Astrocyte of the cerebellum (primary cell): ENCODE results near the gene MET.

ENCODE experiments used
- DNase-seq: peaks from one replicate; pipeline ENCODE4 v3.0.0-alpha.2; 2011; ENCODE audit warnings: low read depth
- H3K4me3 ChIP-seq: 2 replicates; pipeline ENCODE4 v1.5.1; 2011; ENCODE audit warnings: mild to moderate bottlenecking, low read depth, low read length, moderate library complexity
- in situ Hi-C: cut with HindIII; loops from 2 replicates; pipeline ENCODE4 v1.10.0; 2017; ENCODE audit warnings: low sequenced_read_pairs
- TF ChIP-seq, protein P1 (sequence below): IDR thresholded peaks from 2 replicates; pipeline ENCODE4 v1.5.1; 2012; ENCODE audit warnings: low read length, low read depth, moderate library complexity, mild to moderate bottlenecking; ENCODE audit errors: missing control alignments

The MET gene

GRCh38 chr7:116732788-116733694, 61.0 kb downstream of the MET start:
- TF ChIP-seq, protein P1, sequence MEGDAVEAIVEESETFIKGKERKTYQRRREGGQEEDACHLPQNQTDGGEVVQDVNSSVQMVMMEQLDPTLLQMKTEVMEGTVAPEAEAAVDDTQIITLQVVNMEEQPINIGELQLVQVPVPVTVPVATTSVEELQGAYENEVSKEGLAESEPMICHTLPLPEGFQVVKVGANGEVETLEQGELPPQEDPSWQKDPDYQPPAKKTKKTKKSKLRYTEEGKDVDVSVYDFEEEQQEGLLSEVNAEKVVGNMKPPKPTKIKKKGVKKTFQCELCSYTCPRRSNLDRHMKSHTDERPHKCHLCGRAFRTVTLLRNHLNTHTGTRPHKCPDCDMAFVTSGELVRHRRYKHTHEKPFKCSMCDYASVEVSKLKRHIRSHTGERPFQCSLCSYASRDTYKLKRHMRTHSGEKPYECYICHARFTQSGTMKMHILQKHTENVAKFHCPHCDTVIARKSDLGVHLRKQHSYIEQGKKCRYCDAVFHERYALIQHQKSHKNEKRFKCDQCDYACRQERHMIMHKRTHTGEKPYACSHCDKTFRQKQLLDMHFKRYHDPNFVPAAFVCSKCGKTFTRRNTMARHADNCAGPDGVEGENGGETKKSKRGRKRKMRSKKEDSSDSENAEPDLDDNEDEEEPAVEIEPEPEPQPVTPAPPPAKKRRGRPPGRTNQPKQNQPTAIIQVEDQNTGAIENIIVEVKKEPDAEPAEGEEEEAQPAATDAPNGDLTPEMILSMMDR, result no peak

DNA sequence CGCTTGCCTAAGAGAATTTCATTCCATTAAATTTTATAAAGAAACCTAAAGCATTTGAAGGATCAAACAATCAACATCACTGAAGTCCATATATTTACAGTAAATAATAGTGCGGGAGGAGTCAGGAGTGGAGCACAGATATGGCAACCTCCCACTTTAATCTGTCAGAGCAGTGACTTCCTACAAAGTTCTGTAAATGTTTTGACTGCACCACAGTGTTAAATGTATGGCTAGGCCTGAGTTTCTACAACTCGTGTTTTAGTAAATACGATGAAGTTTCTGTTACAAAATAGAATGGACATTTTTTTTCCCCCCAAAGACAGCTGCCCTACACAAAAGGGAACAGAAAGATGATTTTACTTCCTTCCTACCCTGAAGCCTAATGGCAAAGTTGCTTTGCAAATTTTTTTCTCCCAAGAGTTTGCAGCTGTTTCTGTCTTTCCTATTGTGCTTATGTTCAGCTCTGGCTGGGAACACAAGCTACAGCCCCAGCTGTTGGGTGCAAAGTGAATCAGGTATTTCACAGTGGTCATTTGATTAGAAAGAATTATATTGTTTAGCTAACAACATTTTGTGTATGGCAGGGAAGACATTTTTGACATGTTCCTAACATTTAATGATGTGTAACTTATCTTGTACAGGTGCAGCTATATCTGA, 62.1 kb downstream of the MET start:
- no peak overlapping the region for H3K4me3 ChIP-seq
- DNase-seq, result no peak
- TF ChIP-seq, protein P1, result no peak
- in situ Hi-C loops, result no loop called here

More at GRCh38 chr7:116732788-116733694, 61.0 kb downstream of the MET start:
- DNase-seq, result no peak
- in situ Hi-C loops, result no loop called here
- H3K4me3 ChIP-seq, result no peak overlapping the region

DNA sequence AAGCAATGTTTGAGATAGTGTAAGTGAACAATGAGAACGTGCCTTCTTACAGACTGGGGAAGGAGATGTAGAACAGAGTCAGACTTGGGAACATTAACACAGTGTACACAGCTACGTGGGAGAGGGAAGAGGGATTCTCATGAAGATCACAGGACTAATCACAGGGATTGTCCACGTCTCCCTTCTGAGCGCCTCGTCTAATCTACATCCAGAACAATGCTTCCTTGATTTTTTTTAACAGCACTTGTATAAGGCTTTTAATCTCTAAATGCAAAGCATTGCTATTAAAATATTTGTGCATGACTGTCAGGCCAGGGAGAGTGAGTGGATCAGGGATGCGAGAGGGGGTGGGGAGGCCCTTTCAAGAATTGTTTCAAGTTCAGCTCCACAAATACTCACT, 62.7 kb downstream of the MET start:
- DNase-seq, result no peak
- no peak overlapping the region for H3K4me3 ChIP-seq
- TF ChIP-seq, protein P1, result no peak
- in situ Hi-C loops, result loop anchor here (5.0 kb wide), 1 partner anchor 102 kb away; no protein-coding TSS in a partner anchor

DNA sequence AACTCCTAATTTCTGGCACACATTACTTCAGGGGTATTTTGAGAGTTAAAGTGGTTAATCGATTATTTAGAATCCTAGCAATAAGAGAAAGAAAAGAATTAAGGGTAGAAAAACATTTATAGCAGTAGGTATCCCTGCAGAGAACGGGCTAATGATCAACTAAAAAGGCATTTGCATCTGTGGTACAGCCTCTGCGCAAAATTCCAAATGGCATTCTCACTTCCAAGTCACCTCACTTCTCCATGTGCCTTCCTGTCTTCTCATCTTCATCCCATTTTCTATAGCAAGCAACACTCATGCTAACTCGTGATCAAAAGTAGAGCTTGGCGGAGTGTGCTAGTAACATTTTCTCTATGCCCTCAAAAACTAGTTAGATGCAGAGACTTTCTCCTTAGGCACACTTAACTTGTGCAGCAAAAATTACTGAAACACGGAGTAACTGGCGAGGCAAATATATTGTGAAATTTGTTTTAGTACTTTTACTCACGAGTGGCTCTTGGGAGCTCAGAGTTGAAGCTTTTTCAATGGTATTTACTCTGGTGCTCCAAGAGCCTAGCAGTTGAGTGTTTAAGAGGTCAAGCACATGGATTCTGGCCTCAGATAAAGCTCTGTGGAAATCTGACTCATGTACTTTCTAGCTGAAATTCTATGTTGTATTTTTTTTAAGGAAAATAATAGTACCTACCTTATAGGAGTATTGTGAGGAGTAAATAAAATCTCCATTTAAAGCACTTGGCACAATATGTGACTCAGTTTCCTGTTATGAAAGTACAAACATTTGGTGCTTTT, 65.1 kb downstream of the MET start:
- TF ChIP-seq, protein P1, result no peak
- in situ Hi-C loops, result loop anchor here (5.0 kb wide), 1 partner anchor 105 kb away; no protein-coding TSS in a partner anchor
- no peak overlapping the region for H3K4me3 ChIP-seq
- DNase-seq, result no peak

DNA sequence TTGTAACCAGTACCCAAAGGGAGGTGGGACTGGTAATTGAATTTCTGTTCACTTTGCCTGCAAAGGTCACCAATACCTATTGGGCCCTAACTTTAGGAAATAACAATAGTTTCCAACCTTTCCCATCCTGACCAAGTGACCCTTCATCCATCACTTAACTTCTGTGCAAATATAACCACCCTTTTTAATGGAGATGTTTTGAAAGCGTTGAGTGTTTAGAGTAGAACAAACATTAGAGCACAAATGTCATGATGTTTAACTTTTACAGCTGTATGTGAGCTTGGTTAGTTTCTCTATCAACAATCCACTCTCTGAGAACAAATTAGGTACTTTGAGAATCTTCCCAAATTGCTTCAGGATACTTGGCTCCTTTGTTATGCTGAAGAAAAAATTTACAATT, 66.4 kb downstream of the MET start:
- DNase-seq, result no peak
- TF ChIP-seq, protein P1, result no peak
- no peak overlapping the region for H3K4me3 ChIP-seq
- in situ Hi-C loops, result loop anchor here (5.0 kb wide), 1 partner anchor 106 kb away; no protein-coding TSS in a partner anchor

- in situ Hi-C loops, result loop anchor here (5.0 kb wide), 1 partner anchor 107 kb away; no protein-coding TSS in a partner anchor
- DNase-seq, result no peak
- TF ChIP-seq, protein P1, result no peak
- H3K4me3 ChIP-seq, result no peak overlapping the region
These were observed 67.3 kb downstream of the MET start for GRCh38 chr7:116739307-116739706.
